CD14-positive monocyte (primary cell): Measurements from ENCODE around the gene IL17B. TPM values are rescaled to one million over a fixed set of nuclear protein-coding genes. Genes with fewer than 3 reads are reported as not detected.

ENCODE experiments used
- DNase-seq, 3 donors: peaks; one replicate each; pipeline ENCODE4 v3.0.0-alpha.2; 2011 to 2022
- H2AFZ ChIP-seq: 2 replicates; pipeline ENCODE4 v1.6.0; 2012; ENCODE audit warnings: mild to moderate bottlenecking, low read depth, low read length, inconsistent platforms; ENCODE audit not compliant: insufficient read depth, poor library complexity, severe bottlenecking
- H3K27ac ChIP-seq, 2 donors: 1 replicate in 1 of 2; 2 replicates in 1 of 2; pipeline ENCODE4 v1.5.1; 2012 to 2013; ENCODE audit warnings: low read length in 2 of 2, control low read depth in 1 of 2, inconsistent platforms in 1 of 2, low read depth in 1 of 2, mild to moderate bottlenecking in 1 of 2
- H3K27me3 ChIP-seq, 2 donors: one replicate each; pipeline versions ENCODE4 v1.6.0 to v1.6.1; 2011 to 2013; ENCODE audit warnings: low read length in 2 of 2; ENCODE audit not compliant: control insufficient read depth in 2 of 2, insufficient read depth in 2 of 2
- H3K36me3 ChIP-seq, 2 donors: replicated peaks in 1 of 2; 1 replicate in 1 of 2; 2 replicates in 1 of 2; pipeline versions ENCODE4 v1.5.1 to v1.6.1; 2012 to 2013; ENCODE audit warnings: low read length in 2 of 2, control low read depth in 1 of 2, inconsistent platforms in 1 of 2, mild to moderate bottlenecking in 1 of 2; ENCODE audit not compliant: insufficient read depth in 2 of 2, control insufficient read depth in 1 of 2
- H3K4me1 ChIP-seq, 2 donors: 1 replicate in 1 of 2; 2 replicates in 1 of 2; pipeline versions ENCODE4 v1.5.1 to v1.6.1; 2012 to 2013; ENCODE audit warnings: low read length in 2 of 2, control low read depth in 1 of 2, inconsistent platforms in 1 of 2, mild to moderate bottlenecking in 1 of 2, moderate library complexity in 1 of 2; ENCODE audit not compliant: insufficient read depth in 2 of 2, control insufficient read depth in 1 of 2
- H3K4me2 ChIP-seq: replicated peaks from 2 replicates; pipeline ENCODE3; 2012; ENCODE audit warnings: low read length, moderate library complexity, mild to moderate bottlenecking; ENCODE audit not compliant: poor library complexity, severe bottlenecking; ENCODE audit errors: extremely low read depth
- H3K4me3 ChIP-seq, 3 experiments: fragments of 200-600 bp in 1 of 3; sonication (generic) in 1 of 3; replicated peaks in 1 of 3; 1 replicate in 2 of 3; 2 replicates in 1 of 3; pipeline ENCODE4 v1.5.1; 2011 to 2013; ENCODE audit warnings: low read length in 3 of 3, mild to moderate bottlenecking in 3 of 3, control low read depth in 2 of 3, low read depth in 2 of 3, inconsistent platforms in 1 of 3, moderate library complexity in 1 of 3
- H3K79me2 ChIP-seq: 2 replicates; pipeline ENCODE4 v1.6.0; 2012; ENCODE audit warnings: mild to moderate bottlenecking, control low read depth, inconsistent platforms, low read length, moderate library complexity; ENCODE audit not compliant: insufficient read depth
- H3K9ac ChIP-seq: 2 replicates; pipeline ENCODE4 v1.6.0; 2017; ENCODE audit warnings: low read length, mild to moderate bottlenecking; ENCODE audit not compliant: insufficient read depth, poor library complexity, severe bottlenecking
- H3K9me3 ChIP-seq, 2 donors: replicated peaks in 1 of 2; 1 replicate in 1 of 2; 2 replicates in 1 of 2; pipeline versions ENCODE4 v1.5.1 to v1.6.1; 2012 to 2013; ENCODE audit warnings: low read length in 2 of 2, control low read depth in 1 of 2; ENCODE audit not compliant: control insufficient read depth in 1 of 2, insufficient read depth in 1 of 2
- H4K20me1 ChIP-seq: 2 replicates; pipeline ENCODE4 v1.6.0; 2012; ENCODE audit warnings: mild to moderate bottlenecking, low read length, control low read depth, moderate library complexity; ENCODE audit not compliant: insufficient read depth
- H3K27ac Mint-ChIP-seq, 7 donors: one replicate each; pipeline ENCODE4 v1.8.0; 2020; ENCODE audit warnings: mild to moderate bottlenecking in 7 of 7, mixed read lengths in 7 of 7, moderate library complexity in 6 of 7, inconsistent platforms in 2 of 7
- H3K27me3 Mint-ChIP-seq, 3 donors: one replicate each; pipeline ENCODE4 v1.8.0; 2021 to 2022; ENCODE audit warnings: low read depth in 3 of 3, mild to moderate bottlenecking in 3 of 3, mixed read lengths in 3 of 3, moderate library complexity in 3 of 3, inconsistent platforms in 1 of 3
- H3K36me3 Mint-ChIP-seq, 2 donors: one replicate each; pipeline ENCODE4 v1.8.0; 2020; ENCODE audit warnings: mixed read lengths in 2 of 2, inconsistent platforms in 1 of 2, mild to moderate bottlenecking in 1 of 2
- H3K4me1 Mint-ChIP-seq: one replicate; pipeline ENCODE4 v1.8.0; 2020; ENCODE audit warnings: mild to moderate bottlenecking, mixed read lengths
- H3K4me3 Mint-ChIP-seq, 2 donors: one replicate each; pipeline ENCODE4 v1.8.0; 2020; ENCODE audit warnings: mild to moderate bottlenecking in 2 of 2, mixed read lengths in 2 of 2, moderate library complexity in 1 of 2
- H3K9me3 Mint-ChIP-seq, 7 donors: one replicate each; pipeline ENCODE4 v1.8.0; 2020 to 2022; ENCODE audit warnings: mixed read lengths in 7 of 7, mild to moderate bottlenecking in 6 of 7, moderate library complexity in 6 of 7, inconsistent platforms in 2 of 7
- WGBS: methylation state at CpG from one replicate; pipeline ENCODE4 v1.1.5; 2013; ENCODE audit warnings: missing lambda C conversion rate; ENCODE audit not compliant: insufficient coverage; 5-methylcytosine and 5-hydroxymethylcytosine counted together
- intact Hi-C, 2 donors: fragments of 100-400 bp; cut with micrococcal nuclease; formaldehyde crosslinking; loops; one replicate each; pipeline versions ENCODE4 v1.15.0 to v1.15.1; 2023
- polyA plus RNA-seq, 3 donors: library from polyadenylated mRNA; depleted of rRNA in 1 of 3; unstranded in 2 of 3; stranded (reverse) in 1 of 3; fragments of 300-500 nt in 2 of 3; fragments of >200 nt in 1 of 3; fragmentation: Illumina TruSeq in 2 of 3; gene quantifications; 1 replicate in 2 of 3; 2 replicates in 1 of 3; pipeline ENCODE4 v1.2.3, GENCODE V29; 2012 to 2021
- TF ChIP-seq, protein P1 (sequence below): fragments of 200-600 bp; IDR thresholded peaks from one replicate; pipeline ENCODE4 v1.8.0; 2022; ENCODE audit warnings: antibody characterized with exemption, mild to moderate bottlenecking

Gene IL17B
- polyA plus RNA-seq, 3 donors = not detected

DNA sequence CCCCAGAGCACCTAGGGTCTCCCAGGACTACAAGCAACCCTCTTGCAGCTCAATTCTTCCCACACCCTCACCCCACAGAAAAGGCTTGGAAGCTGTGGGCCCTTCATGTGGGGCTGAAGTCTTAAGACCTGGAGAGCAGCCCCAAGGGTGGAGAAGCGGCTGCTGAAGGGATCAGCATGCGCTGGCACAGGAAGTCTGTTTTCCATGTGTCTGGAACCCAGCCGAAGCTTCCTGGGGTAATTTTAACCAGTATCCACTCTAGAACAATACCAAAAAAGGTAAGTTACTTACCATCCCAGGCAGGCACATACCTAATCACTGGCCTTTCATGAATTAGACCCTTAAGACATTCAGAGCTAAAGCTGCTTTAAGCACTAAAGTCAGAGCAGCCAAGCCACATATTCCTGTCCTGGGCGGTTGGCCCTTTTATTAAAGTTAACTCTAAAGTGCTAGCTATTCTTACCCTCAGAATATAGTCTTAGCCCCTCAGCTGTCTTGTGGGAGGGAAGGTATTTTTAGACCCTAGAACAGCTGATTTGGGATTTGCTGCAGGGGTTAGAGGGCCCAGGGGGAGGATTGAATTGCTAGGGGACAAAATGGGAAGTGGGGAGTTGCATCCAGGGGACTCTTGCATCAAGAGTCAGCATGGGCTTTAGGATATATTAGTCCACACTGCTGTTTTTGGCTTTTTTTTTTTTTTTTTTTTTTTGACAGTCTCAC is 6.9 kb downstream of the IL17B start:
- no peak overlapping the region for H3K9ac ChIP-seq
- Mint-ChIP-seq H3K4me1 (peaks cover 6% of the 10 kb centered on the region), H3K4me3 (no peak overlapping the region), H3K27me3 (peaks cover 0 to 5% (median 3%) of the 10 kb centered on the region in 3 donors), H3K9me3 (no peaks in the 10 kb centered on the region), H3K27ac (no peak overlapping the region), H3K36me3 (peaks cover 6 to 10% of the 10 kb centered on the region in 2 donors)
- no peaks in the 10 kb centered on the region for H3K27me3 ChIP-seq
- no peak overlapping the region for H3K27ac ChIP-seq
- peaks cover 0 to 2% of the 10 kb centered on the region in 2 donors for H3K36me3 ChIP-seq
- no peak for DNase-seq
- no peak overlapping the region for H3K4me2 ChIP-seq
- intact Hi-C loops = loop anchor here in 1 of 2 donors (5.0 kb wide), 1 partner anchor 55 kb away; no protein-coding TSS in a partner anchor
- no peaks in the 10 kb centered on the region for H4K20me1 ChIP-seq
- 97% methylated on average over 3 of the region's 4 CpGs for WGBS
- H3K79me2 ChIP-seq = no peaks in the 10 kb centered on the region
- H3K9me3 ChIP-seq = no peaks in the 10 kb centered on the region
- no peak overlapping the region for H2AFZ ChIP-seq
- H3K4me1 ChIP-seq = no peaks in the 10 kb centered on the region
- TF ChIP-seq, protein P1, sequence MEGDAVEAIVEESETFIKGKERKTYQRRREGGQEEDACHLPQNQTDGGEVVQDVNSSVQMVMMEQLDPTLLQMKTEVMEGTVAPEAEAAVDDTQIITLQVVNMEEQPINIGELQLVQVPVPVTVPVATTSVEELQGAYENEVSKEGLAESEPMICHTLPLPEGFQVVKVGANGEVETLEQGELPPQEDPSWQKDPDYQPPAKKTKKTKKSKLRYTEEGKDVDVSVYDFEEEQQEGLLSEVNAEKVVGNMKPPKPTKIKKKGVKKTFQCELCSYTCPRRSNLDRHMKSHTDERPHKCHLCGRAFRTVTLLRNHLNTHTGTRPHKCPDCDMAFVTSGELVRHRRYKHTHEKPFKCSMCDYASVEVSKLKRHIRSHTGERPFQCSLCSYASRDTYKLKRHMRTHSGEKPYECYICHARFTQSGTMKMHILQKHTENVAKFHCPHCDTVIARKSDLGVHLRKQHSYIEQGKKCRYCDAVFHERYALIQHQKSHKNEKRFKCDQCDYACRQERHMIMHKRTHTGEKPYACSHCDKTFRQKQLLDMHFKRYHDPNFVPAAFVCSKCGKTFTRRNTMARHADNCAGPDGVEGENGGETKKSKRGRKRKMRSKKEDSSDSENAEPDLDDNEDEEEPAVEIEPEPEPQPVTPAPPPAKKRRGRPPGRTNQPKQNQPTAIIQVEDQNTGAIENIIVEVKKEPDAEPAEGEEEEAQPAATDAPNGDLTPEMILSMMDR = no peak
- H3K4me3 ChIP-seq = no peak overlapping the region

DNA sequence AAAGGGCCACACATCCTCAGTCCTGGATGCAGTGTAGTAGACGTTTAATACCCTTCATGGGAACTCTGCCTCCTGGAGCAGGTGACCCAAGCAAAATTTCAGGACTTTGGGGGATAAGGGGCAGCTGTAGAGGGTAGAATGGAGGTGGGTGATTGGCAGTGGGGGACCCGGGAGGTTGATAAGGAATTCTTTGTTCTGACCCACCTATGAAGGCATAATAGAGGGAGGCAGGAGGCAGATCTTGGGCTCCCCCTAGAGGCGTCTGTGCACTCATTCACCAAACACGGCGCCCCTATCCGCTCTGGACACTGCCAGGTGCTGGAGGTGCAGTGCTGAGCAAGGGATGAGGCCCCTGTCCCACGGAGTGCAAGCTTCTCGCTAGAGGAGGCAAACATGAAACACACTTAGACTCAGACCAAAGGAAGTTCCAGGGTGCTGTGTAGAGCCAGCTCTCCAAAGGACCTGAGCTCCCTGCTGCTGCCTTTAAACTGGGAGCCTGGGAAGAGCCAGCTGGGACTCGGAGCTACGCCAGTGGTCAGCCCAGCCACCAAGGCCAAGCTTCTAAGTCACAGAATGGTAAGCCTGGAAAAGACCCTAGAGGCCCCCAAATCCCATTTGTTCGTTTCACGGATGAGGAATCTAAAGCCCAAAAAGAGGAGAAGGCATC is 7.7 kb downstream of the IL17B start:
- H3K36me3 Mint-ChIP-seq = peaks cover 6 to 10% of the 10 kb centered on the region in 2 donors

More for the DNA sequence above, 7.7 kb downstream of the IL17B start:
- H3K9ac ChIP-seq = no peak overlapping the region
- H3K79me2 ChIP-seq = no peaks in the 10 kb centered on the region
- Mint-ChIP-seq H3K9me3 (no peaks in the 10 kb centered on the region), H3K27ac (no peak overlapping the region), H3K4me1 (peaks cover 8% of the 10 kb centered on the region), H3K4me3 (no peak overlapping the region), H3K27me3 (peaks cover 0 to 5% (median 3%) of the 10 kb centered on the region in 3 donors)
- H3K4me1 ChIP-seq = no peaks in the 10 kb centered on the region
- WGBS = 39% methylated on average over 7 of the region's 12 CpGs
- no peaks in the 10 kb centered on the region for H3K27me3 ChIP-seq
- intact Hi-C loops = loop anchor here (2.0 to 5.0 kb wide), 2 partner anchors 54 to 57 kb away; no protein-coding TSS in a partner anchor
- H3K36me3 ChIP-seq = peaks cover 0 to 2% of the 10 kb centered on the region in 2 donors
- no peaks in the 10 kb centered on the region for H3K9me3 ChIP-seq
- H3K4me2 ChIP-seq = no peak overlapping the region
- TF ChIP-seq, protein P1 = peak; percentile 82
- no peak overlapping the region for H2AFZ ChIP-seq
- no peak overlapping the region for H3K4me3 ChIP-seq
- DNase-seq = peak; percentile 32 to 58 (median 57)
- H3K27ac ChIP-seq = no peak overlapping the region
- H4K20me1 ChIP-seq = no peaks in the 10 kb centered on the region
